ENCODE measurements around the gene KCNH6. TPM values are rescaled to one million over a fixed set of nuclear protein-coding genes. Genes with fewer than 3 reads are reported as not detected.

The KCNH6 gene
- total and polyA plus RNA-seq, 9 of the 15 experiments (the other 6 are each of a cell fraction or from before 2014, with no cell fraction given), result not detected

DNA sequence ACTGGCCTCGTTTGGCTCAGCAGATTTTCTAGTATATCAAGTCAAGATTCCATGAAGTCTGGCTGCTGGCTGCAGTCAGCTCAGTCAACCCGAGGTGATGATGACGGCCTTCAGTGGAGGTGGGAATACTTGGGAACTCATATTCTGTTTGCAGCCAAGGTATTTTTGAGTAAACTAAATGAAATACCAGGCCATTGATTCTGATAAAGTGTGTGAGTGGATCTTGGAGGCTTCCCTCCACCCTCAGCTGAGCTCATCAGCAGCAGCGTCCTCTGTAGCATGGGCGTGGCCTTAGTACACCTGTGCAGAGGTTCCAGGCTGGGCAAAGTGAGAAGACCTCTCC, 55.6 kb downstream of the KCNH6 start (continued):
- no peak for TF ChIP-seq CHD2 (IDR thresholded peaks at IDR 0.05; ENCODE audit: low read depth, low read length)
- no peak for TF ChIP-seq SETDB1 (IDR thresholded peaks at IDR 0.05; ENCODE audit: low read length)
- no peak for TF ChIP-seq EZH2 (IDR thresholded peaks at IDR 0.05; ENCODE audit: borderline replicate concordance, low read depth, low read length)
- TF ChIP-seq HMGXB4 (CRISPR knock-in tag; IDR thresholded peaks at IDR 0.05), result no peak
- TF ChIP-seq, protein P1, sequence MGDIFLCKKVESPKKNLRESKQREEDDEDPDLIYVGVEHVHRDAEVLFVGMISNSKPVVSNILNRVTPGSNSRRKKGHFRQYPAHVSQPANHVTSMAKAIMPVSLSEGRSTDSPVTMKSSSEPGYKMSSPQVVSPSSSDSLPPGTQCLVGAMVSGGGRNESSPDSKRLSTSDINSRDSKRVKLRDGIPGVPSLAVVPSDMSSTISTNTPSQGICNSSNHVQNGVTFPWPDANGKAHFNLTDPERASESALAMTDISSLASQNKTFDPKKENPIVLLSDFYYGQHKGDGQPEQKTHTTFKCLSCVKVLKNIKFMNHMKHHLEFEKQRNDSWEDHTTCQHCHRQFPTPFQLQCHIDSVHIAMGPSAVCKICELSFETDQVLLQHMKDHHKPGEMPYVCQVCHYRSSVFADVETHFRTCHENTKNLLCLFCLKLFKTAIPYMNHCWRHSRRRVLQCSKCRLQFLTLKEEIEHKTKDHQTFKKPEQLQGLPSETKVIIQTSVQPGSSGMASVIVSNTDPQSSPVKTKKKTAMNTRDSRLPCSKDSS (IDR thresholded peaks at IDR 0.05; ENCODE audit: low read depth, partially characterized antibody), result no peak
- TF ChIP-seq MCM3 (IDR thresholded peaks at IDR 0.05), result no peak
- no peak for TF ChIP-seq RB1 (IDR thresholded peaks at IDR 0.05; ENCODE audit: low read depth)
- TF ChIP-seq, protein P2, sequence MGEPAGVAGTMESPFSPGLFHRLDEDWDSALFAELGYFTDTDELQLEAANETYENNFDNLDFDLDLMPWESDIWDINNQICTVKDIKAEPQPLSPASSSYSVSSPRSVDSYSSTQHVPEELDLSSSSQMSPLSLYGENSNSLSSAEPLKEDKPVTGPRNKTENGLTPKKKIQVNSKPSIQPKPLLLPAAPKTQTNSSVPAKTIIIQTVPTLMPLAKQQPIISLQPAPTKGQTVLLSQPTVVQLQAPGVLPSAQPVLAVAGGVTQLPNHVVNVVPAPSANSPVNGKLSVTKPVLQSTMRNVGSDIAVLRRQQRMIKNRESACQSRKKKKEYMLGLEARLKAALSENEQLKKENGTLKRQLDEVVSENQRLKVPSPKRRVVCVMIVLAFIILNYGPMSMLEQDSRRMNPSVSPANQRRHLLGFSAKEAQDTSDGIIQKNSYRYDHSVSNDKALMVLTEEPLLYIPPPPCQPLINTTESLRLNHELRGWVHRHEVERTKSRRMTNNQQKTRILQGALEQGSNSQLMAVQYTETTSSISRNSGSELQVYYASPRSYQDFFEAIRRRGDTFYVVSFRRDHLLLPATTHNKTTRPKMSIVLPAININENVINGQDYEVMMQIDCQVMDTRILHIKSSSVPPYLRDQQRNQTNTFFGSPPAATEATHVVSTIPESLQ (CRISPR knock-in tag; IDR thresholded peaks at IDR 0.05), result no peak
- no peak for TF ChIP-seq ZBTB1 (CRISPR knock-in tag; IDR thresholded peaks at IDR 0.05; ENCODE audit: borderline replicate concordance, low read depth)
- TF ChIP-seq CBX2 (IDR thresholded peaks at IDR 0.05; ENCODE audit: insufficient read depth, low read length, poor library complexity, severe bottlenecking), result no peak
- no peak for TF ChIP-seq SIN3A (IDR thresholded peaks at IDR 0.05; ENCODE audit: borderline replicate concordance in 2 of 2, control insufficient read depth in 1 of 2, low read depth in 2 of 2, low read length in 2 of 2)
- TF ChIP-seq MTA3 (IDR thresholded peaks at IDR 0.05; ENCODE audit: borderline replicate concordance), result no peak
